Suprapubic skin (tissue), 4 donors: Measurements from ENCODE around the gene GATAD2B. TPM values are rescaled to one million over a fixed set of nuclear protein-coding genes. Genes with fewer than 3 reads are reported as not detected.

ENCODE experiments used
- DNase-seq, 2 donors: peaks; one replicate each; pipeline ENCODE4 v3.0.0-alpha.2; 2019; ENCODE audit warnings: low spot score in 2 of 2
- H3K27ac ChIP-seq: fragments of 200-600 bp; sonication (generic); one replicate; pipeline ENCODE4 v1.5.1; 2019
- H3K27me3 ChIP-seq: fragments of 200-600 bp; sonication (generic); one replicate; pipeline ENCODE4 v1.5.1; 2019
- H3K36me3 ChIP-seq: fragments of 200-600 bp; sonication (generic); one replicate; pipeline ENCODE4 v1.5.1; 2019
- H3K4me1 ChIP-seq: fragments of 200-600 bp; sonication (generic); one replicate; pipeline ENCODE4 v1.5.1; 2019
- H3K4me3 ChIP-seq: fragments of 200-600 bp; sonication (generic); one replicate; pipeline ENCODE4 v1.5.1; 2019; ENCODE audit warnings: mild to moderate bottlenecking
- H3K9me3 ChIP-seq: fragments of 200-600 bp; sonication (generic); one replicate; pipeline ENCODE4 v1.5.1; 2019
- EP300 ChIP-seq: sonication (generic); formaldehyde crosslinking; IDR thresholded peaks from one replicate; pipeline ENCODE4 v1.6.1; 2017; ENCODE audit warnings: antibody characterized with exemption
- POLR2A ChIP-seq, 2 donors: fragments of 450-650 bp; IDR thresholded peaks; one replicate each; pipeline ENCODE4 v1.6.1; 2017; ENCODE audit warnings: antibody characterized with exemption in 2 of 2, mild to moderate bottlenecking in 2 of 2, moderate library complexity in 2 of 2
- POLR2AphosphoS5 ChIP-seq, 3 donors: sonication (generic); formaldehyde crosslinking; IDR thresholded peaks; one replicate each; pipeline ENCODE4 v1.6.1; 2017; ENCODE audit warnings: antibody characterized with exemption in 3 of 3
- WGBS: methylation state at CpG from one replicate; pipeline ENCODE4 v1.1.5; 2018; 5-methylcytosine and 5-hydroxymethylcytosine counted together
- total RNA-seq, 4 donors: library from RNA; depleted of rRNA; stranded (reverse); fragments of >200 nt; gene quantifications; one replicate each; pipeline ENCODE4 v1.1.0, GENCODE V29; 2016
- TF ChIP-seq, protein P1 (sequence below), 2 donors: fragments of 200-600 bp in 1 of 2; fragments of 450-650 bp in 1 of 2; sonication (generic) in 1 of 2; IDR thresholded peaks; one replicate each; pipeline ENCODE4 v1.5.1; 2016 to 2019; ENCODE audit warnings: antibody characterized with exemption in 2 of 2, mild to moderate bottlenecking in 1 of 2, moderate library complexity in 1 of 2

Gene GATAD2B
- total RNA-seq, 4 donors from 2014 or later: 25.5 to 64.5 (median 37.1) TPM

DNA sequence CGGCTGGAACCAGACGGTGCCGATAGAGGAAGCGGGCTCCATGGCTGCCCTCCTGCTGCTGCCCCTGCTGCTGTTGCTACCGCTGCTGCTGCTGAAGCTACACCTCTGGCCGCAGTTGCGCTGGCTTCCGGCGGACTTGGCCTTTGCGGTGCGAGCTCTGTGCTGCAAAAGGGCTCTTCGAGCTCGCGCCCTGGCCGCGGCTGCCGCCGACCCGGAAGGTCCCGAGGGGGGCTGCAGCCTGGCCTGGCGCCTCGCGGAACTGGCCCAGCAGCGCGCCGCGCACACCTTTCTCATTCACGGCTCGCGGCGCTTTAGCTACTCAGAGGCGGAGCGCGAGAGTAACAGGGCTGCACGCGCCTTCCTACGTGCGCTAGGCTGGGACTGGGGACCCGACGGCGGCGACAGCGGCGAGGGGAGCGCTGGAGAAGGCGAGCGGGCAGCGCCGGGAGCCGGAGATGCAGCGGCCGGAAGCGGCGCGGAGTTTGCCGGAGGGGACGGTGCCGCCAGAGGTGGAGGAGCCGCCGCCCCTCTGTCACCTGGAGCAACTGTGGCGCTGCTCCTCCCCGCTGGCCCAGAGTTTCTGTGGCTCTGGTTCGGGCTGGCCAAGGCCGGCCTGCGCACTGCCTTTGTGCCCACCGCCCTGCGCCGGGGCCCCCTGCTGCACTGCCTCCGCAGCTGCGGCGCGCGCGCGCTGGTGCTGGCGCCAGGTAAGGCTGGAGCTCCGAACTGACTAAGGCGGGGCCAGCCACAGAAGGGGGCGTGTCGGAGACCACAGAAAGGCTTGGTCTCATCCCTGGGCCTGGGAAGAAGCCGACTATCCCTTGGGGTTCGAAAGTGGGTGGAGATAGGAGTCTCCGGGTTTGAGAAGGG, 147.1 kb downstream of the GATAD2B start:
- peak overlapping the region; percentile 67 for H3K4me3 ChIP-seq
- H3K9me3 ChIP-seq: no peaks in the 10 kb centered on the region
- peak in 1 of 2 donors; percentile 86 for DNase-seq
- 0% methylated on average over 18 of the region's 83 CpGs for WGBS
- peaks cover 27% of the 10 kb centered on the region for H3K36me3 ChIP-seq
- TF ChIP-seq POLR2AphosphoS5 (IDR thresholded peaks at IDR 0.05) (no peak), POLR2A (IDR thresholded peaks at IDR 0.05) (peak in 1 of 2 donors; percentile 39)
- TF ChIP-seq, protein P1, sequence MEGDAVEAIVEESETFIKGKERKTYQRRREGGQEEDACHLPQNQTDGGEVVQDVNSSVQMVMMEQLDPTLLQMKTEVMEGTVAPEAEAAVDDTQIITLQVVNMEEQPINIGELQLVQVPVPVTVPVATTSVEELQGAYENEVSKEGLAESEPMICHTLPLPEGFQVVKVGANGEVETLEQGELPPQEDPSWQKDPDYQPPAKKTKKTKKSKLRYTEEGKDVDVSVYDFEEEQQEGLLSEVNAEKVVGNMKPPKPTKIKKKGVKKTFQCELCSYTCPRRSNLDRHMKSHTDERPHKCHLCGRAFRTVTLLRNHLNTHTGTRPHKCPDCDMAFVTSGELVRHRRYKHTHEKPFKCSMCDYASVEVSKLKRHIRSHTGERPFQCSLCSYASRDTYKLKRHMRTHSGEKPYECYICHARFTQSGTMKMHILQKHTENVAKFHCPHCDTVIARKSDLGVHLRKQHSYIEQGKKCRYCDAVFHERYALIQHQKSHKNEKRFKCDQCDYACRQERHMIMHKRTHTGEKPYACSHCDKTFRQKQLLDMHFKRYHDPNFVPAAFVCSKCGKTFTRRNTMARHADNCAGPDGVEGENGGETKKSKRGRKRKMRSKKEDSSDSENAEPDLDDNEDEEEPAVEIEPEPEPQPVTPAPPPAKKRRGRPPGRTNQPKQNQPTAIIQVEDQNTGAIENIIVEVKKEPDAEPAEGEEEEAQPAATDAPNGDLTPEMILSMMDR (IDR thresholded peaks at IDR 0.05): no peak
- no peaks in the 10 kb centered on the region for H3K27me3 ChIP-seq
- H3K27ac ChIP-seq: peak overlapping the region; percentile 85
- peaks cover 71% of the 10 kb centered on the region for H3K4me1 ChIP-seq

DNA sequence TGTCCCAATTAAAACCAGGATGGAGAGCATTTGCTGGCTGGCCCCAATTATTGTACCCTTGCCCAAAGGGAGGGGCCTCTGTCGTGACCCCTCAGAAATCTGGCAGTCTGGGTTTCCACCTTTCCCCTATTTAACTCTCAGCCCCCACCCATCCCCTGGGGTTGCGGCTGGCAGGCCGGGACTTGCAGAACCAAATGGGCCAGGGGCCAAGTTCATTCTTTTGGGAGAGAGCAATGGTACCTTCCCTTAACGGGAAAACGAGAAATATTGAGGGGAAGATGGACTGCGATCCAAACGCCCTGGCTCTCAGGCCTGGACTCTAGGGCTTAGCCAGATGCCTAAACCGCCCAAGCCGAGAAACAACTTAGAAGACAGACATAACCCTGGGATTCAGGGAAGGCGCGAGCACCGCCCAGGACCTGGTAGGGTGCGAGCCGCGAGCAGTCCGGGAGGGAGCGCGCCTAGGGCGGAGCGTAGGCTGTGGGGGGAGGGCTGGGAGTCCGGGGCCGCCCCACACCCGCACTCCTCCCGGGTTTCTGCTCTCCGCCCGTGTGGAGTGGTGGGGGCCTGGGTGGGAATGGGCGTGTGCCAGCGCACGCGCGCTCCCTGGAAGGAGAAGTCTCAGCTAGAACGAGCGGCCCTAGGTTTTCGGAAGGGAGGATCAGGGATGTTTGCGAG, 147.9 kb downstream of the GATAD2B start, which contains the start of gene SLC27A3:
SLC27A3 (plus strand) TSS at position 628 of the 678 bp plus-strand sequence. CDS start 91 bp downstream, outside the sequence.
- peaks cover 35% of the 10 kb centered on the region for H3K36me3 ChIP-seq
- peak within 1 kb of the TSS; percentile 67 for H3K4me3 ChIP-seq
- WGBS: 2% methylated on average over 14 of the region's 35 CpGs
- TF ChIP-seq EP300: no peak
- TF ChIP-seq, protein P1 (IDR thresholded peaks at IDR 0.05): no peak
- no peak for TF ChIP-seq POLR2A (IDR thresholded peaks at IDR 0.05)
- TF ChIP-seq POLR2AphosphoS5 (IDR thresholded peaks at IDR 0.05): peak in 1 of 3 donors; percentile 16
- no peaks in the 10 kb centered on the region for H3K9me3 ChIP-seq
- H3K27me3 ChIP-seq: no peaks in the 10 kb centered on the region
- peak; percentile 89 to 90 for DNase-seq
- H3K4me1 ChIP-seq: peaks cover 75% of the 10 kb centered on the region
- peak within 1 kb of the TSS; percentile 85 for H3K27ac ChIP-seq

DNA sequence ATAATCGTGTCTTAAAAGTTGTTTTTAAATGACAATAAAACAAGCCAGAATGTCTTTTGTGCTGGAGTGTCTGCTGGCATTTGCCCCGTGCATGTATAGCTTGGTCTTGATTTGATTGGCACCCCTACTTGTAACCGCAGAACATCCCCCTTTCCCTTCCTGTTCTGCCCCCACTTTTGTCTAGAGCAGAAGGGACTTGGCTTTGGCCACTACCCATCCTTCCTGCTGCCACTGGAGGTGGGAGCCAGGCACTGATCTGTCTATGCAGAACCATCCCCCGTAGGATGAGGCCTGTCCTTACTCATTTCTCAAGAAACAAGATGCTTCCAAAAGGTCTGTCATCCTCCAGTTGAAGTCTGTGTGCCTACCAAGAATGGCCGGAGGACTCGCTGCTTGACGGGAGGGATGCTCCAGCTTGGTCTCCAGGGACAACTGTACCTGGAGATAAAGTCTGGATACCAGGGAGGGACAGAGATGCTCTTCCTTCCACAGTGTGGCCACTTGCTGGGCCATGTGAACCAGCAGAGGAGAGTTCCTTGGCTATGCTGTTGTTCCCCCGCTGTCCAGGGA, 148.7 kb downstream of the GATAD2B start:
- DNase-seq: no peak
- no peaks in the 10 kb centered on the region for H3K9me3 ChIP-seq
- no peak for TF ChIP-seq EP300
- no peaks in the 10 kb centered on the region for H3K27me3 ChIP-seq
- 57% methylated on average over 8 of the region's 8 CpGs for WGBS
- H3K4me1 ChIP-seq: peaks cover 75% of the 10 kb centered on the region
- peak overlapping the region; percentile 67 for H3K4me3 ChIP-seq
- peak overlapping the region; percentile 85 for H3K27ac ChIP-seq
- H3K36me3 ChIP-seq: peaks cover 39% of the 10 kb centered on the region

DNA sequence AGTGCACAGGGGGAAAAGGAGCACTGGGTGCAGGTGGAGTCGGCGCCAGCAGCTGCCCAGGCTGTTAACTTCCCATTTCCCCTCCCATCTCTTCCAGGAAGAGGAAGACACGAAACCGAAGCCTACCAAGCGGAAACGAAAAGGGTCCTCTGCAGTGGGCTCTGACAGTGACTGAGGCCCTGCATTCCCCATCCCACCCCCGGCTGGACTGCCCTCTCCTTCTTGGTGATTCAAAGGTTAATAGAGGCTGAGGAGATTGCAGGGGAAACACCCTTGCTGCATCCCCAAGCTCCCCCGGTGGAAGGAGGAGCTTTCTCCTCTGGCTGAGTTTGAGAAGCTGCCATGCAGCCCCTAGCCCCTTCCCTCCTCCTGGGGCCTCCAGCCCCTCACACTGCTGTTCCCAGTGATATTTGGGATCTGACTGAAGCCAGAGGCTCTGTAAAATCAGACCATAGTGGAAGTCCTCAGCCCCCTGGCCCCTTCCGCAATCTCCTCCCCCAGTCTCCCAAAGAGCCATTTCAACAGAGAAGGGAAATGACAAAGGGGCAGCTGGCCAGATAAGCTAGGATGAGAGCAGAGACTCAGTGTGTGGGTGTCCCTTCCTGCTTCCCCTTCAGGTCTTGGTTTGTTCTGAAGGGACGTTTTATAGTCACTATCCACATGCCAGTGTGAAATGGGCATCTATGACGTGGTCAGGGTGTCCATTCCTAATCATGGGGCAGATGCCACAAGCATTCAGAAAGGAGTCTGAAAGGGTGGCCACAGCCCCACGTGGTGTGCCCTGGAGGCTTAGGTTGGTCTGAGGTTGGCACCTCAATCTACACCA, 149.5 kb downstream of the GATAD2B start:
- Histone ChIP-seq H3K36me3 (peaks cover 47% of the 10 kb centered on the region), H3K4me3 (no peak overlapping the region), H3K27ac (peak overlapping the region; percentile 85), H3K9me3 (no peaks in the 10 kb centered on the region), H3K27me3 (no peaks in the 10 kb centered on the region), H3K4me1 (peaks cover 75% of the 10 kb centered on the region)
- no peak for DNase-seq
- 56% methylated on average over 11 of the region's 12 CpGs for WGBS
- TF ChIP-seq EP300 (no peak), POLR2A (IDR thresholded peaks at IDR 0.05) (no peak), POLR2AphosphoS5 (IDR thresholded peaks at IDR 0.05) (no peak)
- TF ChIP-seq, protein P1 (IDR thresholded peaks at IDR 0.05): no peak
